Smooth muscle cell (in vitro differentiated cells): ENCODE results near the gene TMEM163. TPM values are rescaled to one million over a fixed set of nuclear protein-coding genes. Genes with fewer than 3 reads are reported as not detected.

Source experiments
- DNase-seq: peaks from one replicate; lab custom pipeline; 2025; ENCODE audit not compliant: unreplicated experiment; lab: John Stamatoyannopoulos, UW
- H2AFZ ChIP-seq: fragments of 200-600 bp; sonication (generic); 2 replicates; pipeline ENCODE4 v1.6.0; 2016; ENCODE audit warnings: antibody characterized with exemption, low read depth, mild to moderate bottlenecking
- H3F3A ChIP-seq: fragments of 200-600 bp; sonication (generic); 2 replicates; pipeline ENCODE4 v1.6.0; 2017; ENCODE audit warnings: antibody characterized with exemption, low read depth
- H3K27ac ChIP-seq: fragments of 200-600 bp; sonication (generic); 2 replicates; pipeline ENCODE4 v1.5.1; 2016; ENCODE audit warnings: low read depth, mild to moderate bottlenecking
- H3K27me3 ChIP-seq: fragments of 200-600 bp; sonication (generic); 2 replicates; pipeline ENCODE4 v1.6.1; 2016; ENCODE audit warnings: low read depth, mild to moderate bottlenecking
- H3K36me3 ChIP-seq: fragments of 200-600 bp; sonication (generic); 2 replicates; pipeline ENCODE4 v1.5.1; 2016; ENCODE audit warnings: low read depth
- H3K4me1 ChIP-seq: fragments of 200-600 bp; sonication (generic); 2 replicates; pipeline ENCODE4 v1.5.1; 2016; ENCODE audit warnings: low read depth
- H3K4me2 ChIP-seq: fragments of 200-600 bp; sonication (generic); 2 replicates; pipeline ENCODE4 v1.6.0; 2016; ENCODE audit warnings: mild to moderate bottlenecking
- H3K4me3 ChIP-seq: fragments of 200-600 bp; sonication (generic); 2 replicates; pipeline ENCODE4 v1.5.1; 2016; ENCODE audit warnings: mild to moderate bottlenecking
- H3K79me2 ChIP-seq: fragments of 200-600 bp; sonication (generic); 2 replicates; pipeline ENCODE4 v1.6.0; 2016; ENCODE audit warnings: low read depth, mild to moderate bottlenecking
- H3K9ac ChIP-seq: fragments of 200-600 bp; sonication (generic); 2 replicates; pipeline ENCODE4 v1.6.0; 2016; ENCODE audit warnings: low read depth
- H3K9me3 ChIP-seq: fragments of 200-600 bp; sonication (generic); replicated peaks from 2 replicates; pipeline ENCODE4 v1.5.1; 2016; ENCODE audit warnings: low read depth
- H4K20me1 ChIP-seq: fragments of 200-600 bp; sonication (generic); 2 replicates; pipeline ENCODE4 v1.6.0; 2016; ENCODE audit warnings: low read depth
- CTCF ChIP-seq: fragments of 200-600 bp; sonication (generic); IDR thresholded peaks from 2 replicates; pipeline ENCODE4 v1.5.1; 2017; ENCODE audit warnings: borderline replicate concordance, mild to moderate bottlenecking, antibody characterized with exemption; ENCODE audit not compliant: insufficient read depth, poor library complexity, severe bottlenecking
- WGBS: methylation state at CpG from one replicate; pipeline ENCODE4 v1.1.7; 2016; ENCODE audit warnings: low lambda C conversion rate; 5-methylcytosine and 5-hydroxymethylcytosine counted together
- polyA plus RNA-seq: library from polyadenylated mRNA; unstranded; fragments of >200 nt; fragmentation: Nextera tagmentation; extraction: Ambion mirVana; gene quantifications from 2 replicates; pipeline ENCODE4 v1.2.1, GENCODE V29; 2016
- total RNA-seq: library from RNA; depleted of rRNA; stranded (reverse); fragments of >200 nt; gene quantifications from 2 replicates; pipeline ENCODE4 v1.2.3, GENCODE V29; 2014

The TMEM163 gene
- total and polyA plus RNA-seq, 2 experiments from 2014 or later, result 0.31 TPM; not detected in 1

DNA sequence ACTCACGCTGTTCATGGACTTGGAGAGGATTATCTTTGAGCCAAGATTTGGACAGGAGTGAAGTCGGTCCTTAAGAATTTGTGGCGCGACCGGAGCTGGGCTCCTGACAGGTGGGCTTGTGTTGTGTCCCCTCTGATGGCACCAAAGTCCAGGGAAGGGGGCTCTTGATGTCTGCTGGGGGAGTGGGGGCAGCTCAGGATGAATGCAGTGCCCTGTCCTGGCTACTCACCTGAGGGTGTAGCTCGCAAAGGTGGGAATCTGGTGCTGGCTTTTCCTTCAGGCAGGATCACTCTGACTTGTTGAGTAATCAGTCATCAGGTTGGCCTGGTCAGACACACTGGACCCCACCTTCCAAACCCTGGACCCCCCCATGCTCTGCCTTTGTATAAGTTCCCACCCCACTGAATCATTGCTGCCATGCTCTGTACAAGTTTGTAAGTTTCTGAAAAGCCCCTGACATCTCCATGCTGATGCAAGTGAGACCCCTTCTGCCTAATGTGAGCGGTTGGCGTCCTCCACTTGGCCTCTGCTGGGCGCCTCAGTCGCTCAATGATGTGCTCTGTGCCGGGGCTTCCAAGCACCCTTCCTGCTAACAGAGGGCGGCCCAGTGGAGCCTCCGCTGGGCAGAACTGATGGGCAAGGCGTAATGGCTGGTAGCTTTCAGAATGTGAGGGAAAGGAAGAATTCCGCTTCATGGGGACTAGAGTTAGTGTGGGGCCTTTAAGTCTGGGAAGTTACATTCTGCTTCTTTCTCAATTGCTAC, 268.9 kb downstream of the TMEM163 start:
- no peaks in the 10 kb centered on the region for H3K4me1 ChIP-seq
- WGBS, result 94% methylated on average over 15 of the region's 15 CpGs
- peaks cover 6% of the 10 kb centered on the region for H4K20me1 ChIP-seq
- no peak overlapping the region for H3K9ac ChIP-seq
- no peaks in the 10 kb centered on the region for H3F3A ChIP-seq
- H3K4me2 ChIP-seq, result no peak overlapping the region
- no peak for TF ChIP-seq CTCF
- H3K79me2 ChIP-seq, result no peaks in the 10 kb centered on the region
- no peaks in the 10 kb centered on the region for H3K36me3 ChIP-seq
- no peak overlapping the region for H2AFZ ChIP-seq
- no peaks in the 10 kb centered on the region for H3K9me3 ChIP-seq
- DNase-seq, result no peak
- H3K27ac ChIP-seq, result no peak overlapping the region
- H3K4me3 ChIP-seq, result no peak overlapping the region
- H3K27me3 ChIP-seq, result no peaks in the 10 kb centered on the region

DNA sequence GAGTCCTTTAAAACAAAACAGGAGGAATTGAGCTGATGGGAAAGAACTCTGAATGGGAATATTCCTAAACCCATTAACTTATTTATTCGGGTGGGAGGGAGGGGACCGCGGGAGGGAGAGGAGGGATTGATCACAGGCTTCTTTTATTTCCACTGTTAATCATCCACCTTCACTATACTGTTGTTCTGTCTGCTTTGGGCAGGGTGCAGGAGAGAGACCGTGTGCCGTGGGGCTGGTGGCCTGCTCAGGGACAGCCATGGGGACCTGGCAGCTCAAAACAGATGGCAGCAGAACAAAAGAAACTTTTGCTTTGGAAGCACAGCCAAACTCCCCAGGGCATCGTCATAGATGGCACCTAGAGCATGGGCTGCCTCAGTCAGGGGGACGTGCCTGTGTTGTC, 269.6 kb downstream of the TMEM163 start:
- Histone ChIP-seq H3K9me3 (no peaks in the 10 kb centered on the region), H4K20me1 (peaks cover 6% of the 10 kb centered on the region), H3K4me2 (no peak overlapping the region), H3K36me3 (no peaks in the 10 kb centered on the region), H3K27me3 (no peaks in the 10 kb centered on the region), H3K27ac (no peak overlapping the region), H2AFZ (no peak overlapping the region), H3K9ac (no peak overlapping the region), H3K79me2 (no peaks in the 10 kb centered on the region), H3K4me1 (no peaks in the 10 kb centered on the region), H3K4me3 (no peak overlapping the region), H3F3A (no peaks in the 10 kb centered on the region)
- no peak for TF ChIP-seq CTCF
- 97% methylated on average over 7 of the region's 7 CpGs for WGBS
- no peak for DNase-seq

GRCh38 chr2:134448650-134449049, 270.1 kb downstream of the TMEM163 start:
- no peaks in the 10 kb centered on the region for H3K9me3 ChIP-seq
- H3K9ac ChIP-seq, result no peak overlapping the region
- H3K27ac ChIP-seq, result no peak overlapping the region
- no peak for TF ChIP-seq CTCF
- H3K79me2 ChIP-seq, result no peaks in the 10 kb centered on the region
- 94% methylated on average over 6 of the region's 6 CpGs for WGBS
- H4K20me1 ChIP-seq, result peaks cover 6% of the 10 kb centered on the region
- no peak overlapping the region for H2AFZ ChIP-seq
- H3K4me2 ChIP-seq, result no peak overlapping the region
- DNase-seq, result no peak
- no peaks in the 10 kb centered on the region for H3K27me3 ChIP-seq
- no peak overlapping the region for H3K4me3 ChIP-seq
- no peaks in the 10 kb centered on the region for H3K36me3 ChIP-seq
- no peaks in the 10 kb centered on the region for H3K4me1 ChIP-seq
- no peaks in the 10 kb centered on the region for H3F3A ChIP-seq

GRCh38 chr2:134447669-134448068, 271.1 kb downstream of the TMEM163 start:
- peaks cover 6% of the 10 kb centered on the region for H4K20me1 ChIP-seq
- WGBS, result 98% methylated on average over 4 of the region's 4 CpGs
- H3K27ac ChIP-seq, result no peak overlapping the region
- H3K9ac ChIP-seq, result no peak overlapping the region
- H3K79me2 ChIP-seq, result no peaks in the 10 kb centered on the region
- TF ChIP-seq CTCF, result no peak
- H3K9me3 ChIP-seq, result no peaks in the 10 kb centered on the region
- no peaks in the 10 kb centered on the region for H3K27me3 ChIP-seq
- H2AFZ ChIP-seq, result no peak overlapping the region
- no peaks in the 10 kb centered on the region for H3K4me1 ChIP-seq
- H3K4me2 ChIP-seq, result no peak overlapping the region
- no peak for DNase-seq
- no peaks in the 10 kb centered on the region for H3F3A ChIP-seq
- H3K36me3 ChIP-seq, result no peaks in the 10 kb centered on the region
- no peak overlapping the region for H3K4me3 ChIP-seq
